Esophagus muscularis mucosa (tissue), 3 donors: Measurements from ENCODE around the gene PEA15.

Experiments used
- CTCF ChIP-seq, 3 experiments: fragments of 200-600 bp in 2 of 3; fragments of 450-650 bp in 1 of 3; sonication (generic) in 2 of 3; IDR thresholded peaks; one replicate each; pipeline ENCODE4 v1.5.1; 2017 to 2019; ENCODE audit warnings: antibody characterized with exemption in 3 of 3, mild to moderate bottlenecking in 2 of 3, moderate library complexity in 1 of 3
- POLR2A ChIP-seq: fragments of 450-650 bp; IDR thresholded peaks from one replicate; pipeline ENCODE4 v1.6.1; 2017; ENCODE audit warnings: antibody characterized with exemption, moderate library complexity, mild to moderate bottlenecking, low read depth
- POLR2AphosphoS5 ChIP-seq, 2 donors: sonication (generic); formaldehyde crosslinking; IDR thresholded peaks; one replicate each; pipeline ENCODE4 v1.6.1; 2017; ENCODE audit warnings: antibody characterized with exemption in 2 of 2

DNA sequence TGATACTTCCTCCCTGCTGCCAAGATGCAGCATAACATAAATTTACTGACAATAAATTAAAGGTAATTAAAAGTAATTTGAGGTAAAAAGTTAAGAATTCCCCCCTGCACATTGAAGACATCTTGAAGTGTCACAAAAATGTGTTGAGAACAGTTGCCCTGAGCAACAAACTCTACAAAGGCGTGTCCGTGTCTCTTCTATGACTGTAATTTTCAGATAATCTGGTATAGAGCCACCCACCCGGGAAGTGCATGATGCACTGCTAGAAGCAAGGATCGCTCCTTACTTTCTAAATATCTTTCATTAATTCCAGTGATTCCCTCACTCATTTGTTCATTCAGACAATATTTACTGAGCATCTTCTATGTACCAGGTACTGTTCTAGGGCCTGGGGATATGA is 25.8 kb upstream of the PEA15 start:
- no peak for TF ChIP-seq CTCF (IDR thresholded peaks at IDR 0.05)
- TF ChIP-seq POLR2AphosphoS5 (IDR thresholded peaks at IDR 0.05), result no peak
- TF ChIP-seq POLR2A, result no peak
